Stimulated activated CD8-positive, alpha-beta memory T cell treated with anti-CD3 and anti-CD28 coated beads, Interleukin-15, amount 100 ng/mL, for 48 hours (primary cell): Measurements from ENCODE around the gene RNU2-63P.
"Not testable (repeated sequence)": the region's sequence is repeated elsewhere in the genome, so short reads cannot be mapped to it uniquely, and the experiment has no call there.

ENCODE experiments used
- DNase-seq, 2 donors: peaks; one replicate each; pipeline ENCODE4 v3.0.0-alpha.2; 2020; ENCODE audit warnings: low read depth in 2 of 2

The RNU2-63P gene

GRCh38 chr2:88028931-88029330 lies 12.6 kb upstream of the RNU2-63P start:
- DNase-seq, result no peak

DNA sequence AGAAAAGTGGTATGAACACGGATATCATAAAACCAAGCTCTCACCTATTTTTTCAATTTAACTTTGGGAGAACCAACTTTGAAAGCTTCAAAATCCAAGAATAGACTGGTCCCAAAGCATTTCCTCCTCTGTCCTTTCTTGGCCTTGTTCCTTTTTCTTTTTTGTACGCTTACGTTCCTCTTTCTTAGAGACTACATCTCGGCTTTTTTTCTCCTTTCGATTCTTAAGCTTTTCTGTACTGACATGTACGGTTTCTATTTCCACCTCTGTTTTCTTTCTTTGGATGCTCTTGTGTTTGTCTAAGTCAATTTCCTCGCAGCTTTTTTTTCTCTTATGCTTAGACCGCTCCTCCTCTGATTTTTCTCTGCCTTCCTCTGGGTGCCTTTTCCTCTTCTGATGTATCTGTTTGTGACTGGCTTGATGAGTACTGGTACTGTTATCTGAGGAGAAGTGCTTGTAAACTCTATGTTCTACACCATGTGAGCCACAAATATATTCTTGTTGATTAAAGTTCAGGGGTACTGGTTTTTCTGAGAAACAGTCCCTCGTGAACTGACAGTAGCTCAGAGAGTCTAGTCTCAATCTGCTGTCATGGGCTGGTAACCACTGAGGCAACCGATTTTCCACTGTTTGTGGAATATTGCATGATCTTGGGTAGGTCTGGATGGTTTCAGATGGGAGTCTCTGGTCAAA lies 11.5 kb upstream of the RNU2-63P start:
- DNase-seq, result no peak

DNA sequence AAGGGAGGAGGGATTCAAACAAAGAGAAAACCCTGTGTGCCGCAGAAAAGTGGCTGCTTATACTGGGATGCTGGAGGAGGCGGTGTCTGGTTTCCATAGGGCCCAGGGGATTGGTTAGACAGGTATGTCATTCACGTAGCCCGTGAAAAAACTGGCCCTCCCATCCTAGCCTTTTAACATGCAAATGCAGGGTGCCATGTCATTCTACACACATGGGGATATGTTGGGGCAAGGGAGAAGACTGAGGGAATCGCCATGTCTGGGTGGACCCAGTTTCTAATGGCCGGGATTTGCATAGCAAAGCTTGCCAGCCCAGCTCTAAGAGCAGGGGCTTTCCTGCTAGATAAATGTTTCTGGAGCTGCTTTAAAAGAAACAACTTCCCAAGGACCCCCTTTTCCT lies 8.2 kb upstream of the RNU2-63P start:
- no peak for DNase-seq

GRCh38 chr2:88022669-88022921 lies 6.2 kb upstream of the RNU2-63P start:
- no peak for DNase-seq

DNA sequence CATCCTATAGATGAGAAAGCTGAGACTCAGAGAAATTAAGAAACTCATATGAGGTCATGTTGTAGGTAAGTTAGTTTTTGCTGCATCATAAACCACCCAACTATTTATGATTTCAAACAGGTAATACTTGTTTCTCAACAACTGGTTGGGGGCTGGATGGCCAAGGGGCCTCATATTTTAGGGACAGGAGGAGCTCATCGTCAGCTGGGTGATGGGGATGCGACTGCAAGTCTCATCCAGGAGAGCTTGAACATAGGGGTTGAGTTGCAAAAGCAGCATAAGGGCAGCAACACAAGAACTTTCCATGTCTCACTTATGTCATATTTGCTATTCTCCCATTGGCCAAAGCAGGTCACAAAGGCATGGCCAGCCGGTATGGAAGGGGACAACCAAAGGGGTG lies 3.6 kb upstream of the RNU2-63P start:
- DNase-seq, result no peak

DNA sequence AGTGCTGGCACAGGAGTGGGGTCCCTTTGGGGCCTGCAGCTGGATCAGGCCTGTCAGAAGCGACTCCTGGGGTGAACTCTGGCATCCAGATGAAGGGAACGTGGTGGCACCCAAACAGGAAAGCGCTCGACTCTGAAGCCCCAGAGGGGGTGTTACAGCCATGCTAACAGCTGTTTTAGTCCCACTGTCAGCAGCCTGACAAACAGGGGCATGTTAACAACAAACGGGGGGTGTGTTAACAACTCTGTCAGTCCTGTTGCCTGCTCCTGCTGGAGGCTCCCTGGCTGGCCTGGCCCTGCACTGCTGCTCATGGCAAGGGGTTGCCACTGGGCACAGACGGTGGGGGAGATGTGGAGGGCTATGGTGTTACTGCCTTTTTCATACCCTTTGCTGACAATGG lies 2.6 kb upstream of the RNU2-63P start:
- DNase-seq, result no peak

DNA sequence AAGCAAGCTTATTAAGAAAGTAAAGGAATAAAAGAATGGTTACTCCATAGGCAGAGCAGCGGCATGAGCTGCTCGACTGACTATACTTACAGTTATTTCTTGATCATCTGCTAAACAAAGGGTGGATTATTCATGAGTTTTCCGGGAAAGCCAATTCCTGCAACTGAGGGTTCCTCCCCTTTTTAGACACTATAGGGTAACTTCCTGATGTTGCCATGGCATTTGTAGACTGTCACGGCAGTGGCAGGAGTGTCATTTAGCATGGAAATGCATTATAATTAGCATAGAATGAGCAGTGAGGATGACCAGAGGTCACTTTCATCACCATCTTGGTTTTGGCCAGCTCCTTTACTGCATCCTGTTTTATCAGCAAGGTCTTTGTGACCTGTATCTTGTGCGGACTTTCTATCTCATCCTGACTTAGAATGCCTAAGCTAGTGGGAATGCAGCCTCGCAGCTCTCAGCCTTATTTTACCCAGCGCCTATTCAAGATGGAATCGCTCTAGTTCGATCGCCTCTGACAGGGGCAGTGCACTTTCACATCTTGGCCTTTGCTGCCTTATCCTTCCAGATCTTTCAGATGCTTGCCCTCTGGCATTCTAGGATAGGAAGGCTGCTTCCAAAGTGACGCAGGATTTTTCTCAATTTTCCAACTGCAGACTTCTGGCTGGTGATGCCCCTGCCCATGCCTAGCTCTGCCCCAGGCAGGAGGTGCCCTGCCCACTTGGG lies 1.9 kb upstream of the RNU2-63P start:
- DNase-seq, result not testable (repeated sequence)

DNA sequence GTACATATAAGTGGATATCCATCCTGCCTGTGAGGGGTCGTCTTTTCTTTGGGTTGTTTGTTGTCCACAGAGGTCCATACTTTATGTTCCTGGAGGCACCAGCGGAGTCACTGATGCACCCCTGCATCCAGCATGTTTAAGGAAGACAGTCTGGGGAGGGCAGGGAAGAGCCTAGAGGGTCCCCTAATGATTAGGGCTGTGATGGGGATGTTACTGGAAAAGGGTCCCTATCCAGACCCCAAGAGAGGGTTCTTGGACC lies 1.4 kb upstream of the RNU2-63P start:
- not testable (repeated sequence) for DNase-seq

GRCh38 chr2:88016960-88017779 lies 823 bp upstream of the RNU2-63P start:
- DNase-seq, result peak; percentile 37 to 40

GRCh38 chr2:88011011-88011410 lies 5.3 kb downstream of the RNU2-63P start:
- no peak for DNase-seq

DNA sequence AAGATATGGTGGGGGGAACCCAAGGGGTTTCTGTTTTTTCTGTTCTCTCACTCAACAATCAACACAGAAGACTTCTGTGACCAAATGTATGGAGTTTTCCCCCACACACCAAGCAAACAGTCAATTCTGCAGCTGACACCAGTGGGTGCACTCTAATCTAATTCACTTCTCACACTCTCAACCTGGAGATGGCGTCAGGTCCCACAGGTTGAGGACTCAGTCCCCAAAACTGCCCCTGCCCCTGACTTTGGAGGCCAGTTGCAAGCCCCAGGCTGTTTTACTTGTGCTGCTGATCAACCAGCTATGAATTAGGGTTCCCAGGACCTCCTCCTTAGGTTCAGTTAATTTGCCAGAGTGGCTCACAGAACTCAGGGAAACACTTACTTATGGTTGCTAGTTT lies 6.2 kb downstream of the RNU2-63P start:
- DNase-seq, result no peak

GRCh38 chr2:88006912-88007439 lies 9.4 kb downstream of the RNU2-63P start:
- DNase-seq, result no peak

DNA sequence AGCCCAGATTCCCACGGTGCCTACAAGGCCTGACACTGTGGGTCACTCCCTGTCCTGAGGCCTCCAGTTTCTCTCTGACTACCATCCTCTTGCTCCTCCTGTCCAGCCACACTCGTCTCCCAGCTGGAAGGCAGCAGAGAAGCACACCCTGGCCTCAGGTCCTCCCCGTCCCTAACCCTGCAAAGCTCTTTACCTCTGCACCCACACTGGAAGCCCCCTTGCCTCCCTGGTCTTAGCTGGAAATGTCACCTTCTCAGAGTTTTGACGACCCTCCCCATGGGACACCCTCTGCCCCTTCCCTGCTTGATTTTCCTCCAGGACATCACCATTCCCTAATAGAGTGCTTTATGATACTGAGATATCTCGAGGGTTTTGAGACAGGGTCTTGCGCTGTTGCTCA lies 10.6 kb downstream of the RNU2-63P start:
- no peak for DNase-seq

DNA sequence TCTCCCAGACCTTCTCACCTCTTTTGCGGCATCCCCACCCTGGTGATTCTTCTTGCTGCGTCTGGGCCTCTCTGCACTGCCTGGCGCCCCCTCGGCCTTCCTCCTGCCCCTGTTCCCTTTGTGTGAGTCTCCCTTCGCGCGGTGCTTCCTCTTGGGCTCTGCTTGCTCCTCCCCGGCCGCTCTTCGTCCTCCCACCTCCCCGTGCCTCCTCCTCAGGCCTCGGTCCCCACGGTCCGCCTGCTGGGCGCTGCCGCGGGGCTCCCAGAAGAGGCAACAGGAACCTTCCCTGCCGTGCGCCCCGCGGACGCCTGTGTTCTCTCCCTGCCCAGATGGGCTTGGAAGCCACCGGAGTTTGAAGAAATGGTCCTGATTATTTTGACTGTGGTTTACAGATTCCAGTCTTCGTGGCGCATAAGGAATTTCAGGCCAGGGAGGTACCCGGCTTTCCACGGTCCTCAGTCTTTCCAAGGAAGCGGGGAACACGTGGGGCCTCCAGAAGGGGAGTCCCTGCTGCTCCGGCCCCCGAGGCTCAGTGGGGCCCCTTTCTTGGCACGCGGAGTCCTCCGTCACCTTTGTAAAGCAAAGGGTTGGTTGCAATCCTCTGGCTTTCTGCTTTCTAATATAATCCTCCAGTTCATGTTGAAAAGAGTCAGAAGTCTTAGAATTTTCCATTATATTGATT lies 13.1 kb downstream of the RNU2-63P start:
- no peak for DNase-seq

GRCh38 chr2:88002359-88002707 lies 14.0 kb downstream of the RNU2-63P start:
- DNase-seq, result no peak

GRCh38 chr2:88000474-88000873 lies 15.9 kb downstream of the RNU2-63P start:
- not testable (repeated sequence) for DNase-seq

- DNase-seq, result no peak
Observed at GRCh38 chr2:87996570-87996969, 19.8 kb downstream of the RNU2-63P start.

GRCh38 chr2:87995756-87996155 lies 20.6 kb downstream of the RNU2-63P start:
- no peak for DNase-seq

- DNase-seq, result not testable (repeated sequence)
Observed at GRCh38 chr2:87994304-87994850, 22.0 kb downstream of the RNU2-63P start.

DNA sequence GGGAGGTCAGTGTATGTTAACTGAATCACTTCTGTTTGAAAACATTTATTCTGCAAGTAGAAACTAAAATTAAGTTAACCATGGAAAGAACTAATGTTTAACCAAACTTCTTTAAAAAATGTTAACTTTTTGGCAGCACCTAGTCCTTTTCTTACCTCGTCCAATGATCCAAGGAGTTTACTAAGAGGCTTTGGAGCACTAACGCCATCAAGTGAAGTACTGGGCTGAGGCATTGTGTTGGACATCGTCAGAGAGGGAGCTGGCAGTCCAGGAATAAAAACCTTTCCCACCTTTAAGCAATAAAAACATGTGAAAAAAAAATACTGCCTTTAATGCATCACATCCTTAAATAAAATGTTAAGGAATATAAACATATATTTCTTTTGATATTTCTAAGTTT lies 23.8 kb downstream of the RNU2-63P start:
- not testable (repeated sequence) for DNase-seq

GRCh38 chr2:87987473-87987872 lies 28.9 kb downstream of the RNU2-63P start:
- DNase-seq, result not testable (repeated sequence)

DNA sequence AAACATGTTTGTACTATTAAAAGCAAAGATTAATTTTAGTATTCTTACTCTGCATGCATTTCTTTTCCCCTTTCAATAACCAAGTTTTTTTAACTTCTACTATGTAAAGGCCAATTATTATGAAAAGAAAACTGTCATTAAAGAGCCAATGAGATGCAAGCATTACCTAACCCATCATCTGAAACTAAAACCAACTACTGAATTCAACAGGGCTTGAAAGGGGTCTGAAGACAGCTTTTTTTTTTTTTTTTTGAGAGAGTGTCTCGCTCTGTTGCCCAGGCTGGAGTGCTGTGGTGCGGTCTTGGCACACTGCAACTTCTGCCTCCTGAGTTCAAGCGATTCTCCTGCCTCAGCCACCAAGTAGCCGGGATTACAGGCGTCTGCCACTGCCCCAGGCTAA lies 30.4 kb downstream of the RNU2-63P start:
- DNase-seq, result not testable (repeated sequence)
